ENCODE data around the gene PSAT1. TPM values are rescaled to one million over a fixed set of nuclear protein-coding genes. Genes with fewer than 3 reads are reported as not detected.

PSAT1 gene
- total RNA-seq, 4 donors from 2014 or later, result 11.2 to 88.2 (median 13.1) TPM

- Histone ChIP-seq H3K9me3 (no peaks in the 10 kb centered on the region), H3K4me3 (replicated peaks in 1 of 3) (no peak overlapping the region), H3K4me1 (peaks cover 3 to 8% of the 10 kb centered on the region in 2 donors), H3K27me3 (no peaks in the 10 kb centered on the region), H3K36me3 (no peaks in the 10 kb centered on the region), H3K27ac (no peak overlapping the region)
- no peak for DNase-seq
- TF ChIP-seq, protein P1, sequence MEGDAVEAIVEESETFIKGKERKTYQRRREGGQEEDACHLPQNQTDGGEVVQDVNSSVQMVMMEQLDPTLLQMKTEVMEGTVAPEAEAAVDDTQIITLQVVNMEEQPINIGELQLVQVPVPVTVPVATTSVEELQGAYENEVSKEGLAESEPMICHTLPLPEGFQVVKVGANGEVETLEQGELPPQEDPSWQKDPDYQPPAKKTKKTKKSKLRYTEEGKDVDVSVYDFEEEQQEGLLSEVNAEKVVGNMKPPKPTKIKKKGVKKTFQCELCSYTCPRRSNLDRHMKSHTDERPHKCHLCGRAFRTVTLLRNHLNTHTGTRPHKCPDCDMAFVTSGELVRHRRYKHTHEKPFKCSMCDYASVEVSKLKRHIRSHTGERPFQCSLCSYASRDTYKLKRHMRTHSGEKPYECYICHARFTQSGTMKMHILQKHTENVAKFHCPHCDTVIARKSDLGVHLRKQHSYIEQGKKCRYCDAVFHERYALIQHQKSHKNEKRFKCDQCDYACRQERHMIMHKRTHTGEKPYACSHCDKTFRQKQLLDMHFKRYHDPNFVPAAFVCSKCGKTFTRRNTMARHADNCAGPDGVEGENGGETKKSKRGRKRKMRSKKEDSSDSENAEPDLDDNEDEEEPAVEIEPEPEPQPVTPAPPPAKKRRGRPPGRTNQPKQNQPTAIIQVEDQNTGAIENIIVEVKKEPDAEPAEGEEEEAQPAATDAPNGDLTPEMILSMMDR (IDR thresholded peaks at IDR 0.05), result peak in 5 of 6 experiments; percentile 27 to 81 (median 60)
- no peak for TF ChIP-seq POLR2A (IDR thresholded peaks at IDR 0.05)
- intact Hi-C loops (cut with DNase I), result loop anchor here (5.0 kb wide), 1 partner anchor 106 kb away; no protein-coding TSS in a partner anchor
- 47 to 50% methylated on average over 2 of the region's 2 CpGs for WGBS, 2 donors
Observed at GRCh38 chr9:78261403-78262001, 35.4 kb upstream of the PSAT1 start.

DNA sequence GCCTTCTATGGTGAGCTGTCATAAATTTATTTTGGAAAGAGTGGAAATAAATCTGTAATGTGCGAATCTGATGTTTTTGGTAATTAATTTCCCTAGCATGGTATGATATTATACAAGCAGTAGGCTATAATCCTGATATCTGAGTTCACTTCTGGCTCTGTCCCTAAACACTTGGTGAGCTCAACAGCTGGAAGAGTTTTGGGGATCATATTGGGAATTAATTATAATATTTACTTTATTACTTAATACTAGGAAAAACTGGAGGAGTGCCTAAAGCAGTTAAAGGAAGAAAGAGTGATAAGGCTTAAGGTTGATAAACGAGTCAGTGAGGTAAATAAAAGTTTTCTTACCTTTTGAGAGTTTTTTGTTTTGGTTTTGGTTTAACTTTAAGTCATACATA, 34.3 kb upstream of the PSAT1 start:
- no peaks in the 10 kb centered on the region for H3K27me3 ChIP-seq
- no peaks in the 10 kb centered on the region for H3K9me3 ChIP-seq
- H3K27ac ChIP-seq, result no peak overlapping the region
- intact Hi-C loops (cut with DNase I), result loop anchor here (5.0 kb wide), 1 partner anchor 105 kb away; no protein-coding TSS in a partner anchor
- DNase-seq, result no peak
- no peak for TF ChIP-seq POLR2A (IDR thresholded peaks at IDR 0.05)
- TF ChIP-seq, protein P1 (IDR thresholded peaks at IDR 0.05), result no peak
- H3K36me3 ChIP-seq, result no peaks in the 10 kb centered on the region
- 93% methylated on average over 2 of the region's 2 CpGs for whole genome bisulfite sequencing, 2 donors
- H3K4me1 ChIP-seq, result peaks cover 4 to 8% of the 10 kb centered on the region in 2 donors
- no peak overlapping the region for H3K4me3 ChIP-seq (replicated peaks in 1 of 3)

DNA sequence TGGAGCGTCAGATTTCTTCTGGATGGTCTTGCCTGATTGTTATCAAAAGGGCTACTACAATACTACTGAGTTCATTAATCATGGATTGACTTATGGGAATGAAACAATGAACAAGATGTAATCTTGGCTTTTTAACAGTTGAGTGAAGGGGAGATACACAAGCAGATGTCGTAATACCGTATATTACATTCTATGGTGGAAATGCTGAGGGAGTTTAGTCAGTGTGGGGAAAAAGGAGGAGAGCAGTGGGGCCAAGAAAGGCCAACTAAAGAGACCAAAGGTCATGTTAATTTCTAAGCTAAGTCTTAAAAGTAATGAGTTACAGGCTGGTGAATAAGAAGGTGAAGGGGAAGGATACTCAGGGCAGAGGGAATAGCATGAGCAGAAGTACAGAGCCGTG, 29.0 kb upstream of the PSAT1 start:
- H3K27ac ChIP-seq, result no peak overlapping the region
- no peaks in the 10 kb centered on the region for H3K9me3 ChIP-seq
- no peaks in the 10 kb centered on the region for H3K27me3 ChIP-seq
- H3K4me1 ChIP-seq, result peaks cover 4 to 8% of the 10 kb centered on the region in 2 donors
- TF ChIP-seq POLR2A (IDR thresholded peaks at IDR 0.05), result no peak
- TF ChIP-seq, protein P1 (IDR thresholded peaks at IDR 0.05), result no peak
- no peaks in the 10 kb centered on the region for H3K36me3 ChIP-seq
- no peak for DNase-seq
- intact Hi-C loops (cut with DNase I), result no loop called here
- 96 to 98% methylated on average over 4 of the region's 4 CpGs for WGBS, 2 donors
- no peak overlapping the region for H3K4me3 ChIP-seq (replicated peaks in 1 of 3)

DNA sequence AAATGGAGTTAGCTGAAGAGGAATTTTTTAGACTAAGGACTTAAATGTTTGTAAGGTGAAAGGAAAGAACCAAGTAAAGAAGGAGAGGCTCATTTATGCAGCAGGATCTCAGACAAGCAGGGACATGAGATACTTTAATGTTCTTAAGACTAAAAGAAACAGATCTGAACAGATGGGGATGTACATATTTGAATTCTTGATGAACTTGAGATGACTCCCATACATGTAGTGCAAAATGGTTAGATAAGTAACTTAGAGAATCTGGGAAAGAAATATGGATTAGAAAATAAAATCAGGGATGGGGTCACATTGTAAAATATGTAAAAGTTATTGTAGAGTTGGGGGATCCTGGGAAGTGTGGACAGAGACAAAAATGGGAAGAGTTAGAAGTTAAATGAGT, 27.1 kb upstream of the PSAT1 start:
- no peak overlapping the region for H3K27ac ChIP-seq
- no peaks in the 10 kb centered on the region for H3K27me3 ChIP-seq
- H3K9me3 ChIP-seq, result no peaks in the 10 kb centered on the region
- TF ChIP-seq, protein P1 (IDR thresholded peaks at IDR 0.05), result no peak
- TF ChIP-seq POLR2A (IDR thresholded peaks at IDR 0.05), result no peak
- DNase-seq, result no peak
- H3K4me3 ChIP-seq (replicated peaks in 1 of 3), result no peak overlapping the region
- intact Hi-C loops (cut with DNase I), result no loop called here
- H3K4me1 ChIP-seq, result peaks cover 4 to 8% of the 10 kb centered on the region in 2 donors
- no peaks in the 10 kb centered on the region for H3K36me3 ChIP-seq

DNA sequence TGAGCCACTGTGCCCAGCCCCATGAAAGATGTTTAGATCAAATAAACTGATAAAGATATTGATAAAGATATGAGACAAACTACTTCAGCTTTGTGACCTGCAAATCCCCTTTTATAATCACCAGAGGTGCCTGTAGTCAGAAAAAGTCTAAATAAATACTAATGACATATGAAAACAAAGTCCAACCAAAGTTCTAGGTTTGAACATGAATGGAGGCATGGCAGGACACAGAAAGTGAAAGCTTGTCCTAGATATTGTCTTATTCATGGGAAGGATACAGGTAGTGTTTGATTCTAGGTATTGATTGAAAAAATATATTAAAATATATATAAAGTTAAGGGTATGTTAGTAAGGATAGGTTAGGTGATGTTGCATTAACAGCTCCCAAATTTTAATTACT, 24.6 kb upstream of the PSAT1 start:
- H3K9me3 ChIP-seq, result no peaks in the 10 kb centered on the region
- no peak for DNase-seq
- intact Hi-C loops (cut with DNase I), result no loop called here
- no peaks in the 10 kb centered on the region for H3K4me1 ChIP-seq
- H3K27me3 ChIP-seq, result no peaks in the 10 kb centered on the region
- no peak overlapping the region for H3K27ac ChIP-seq
- H3K36me3 ChIP-seq, result no peaks in the 10 kb centered on the region
- no peak overlapping the region for H3K4me3 ChIP-seq (replicated peaks in 1 of 3)
- TF ChIP-seq, protein P1 (IDR thresholded peaks at IDR 0.05), result no peak
- TF ChIP-seq POLR2A (IDR thresholded peaks at IDR 0.05), result no peak

Data from thyroid gland (tissue), 4 donors.